ENCODE data around the gene TENT5C.

The TENT5C gene

DNA sequence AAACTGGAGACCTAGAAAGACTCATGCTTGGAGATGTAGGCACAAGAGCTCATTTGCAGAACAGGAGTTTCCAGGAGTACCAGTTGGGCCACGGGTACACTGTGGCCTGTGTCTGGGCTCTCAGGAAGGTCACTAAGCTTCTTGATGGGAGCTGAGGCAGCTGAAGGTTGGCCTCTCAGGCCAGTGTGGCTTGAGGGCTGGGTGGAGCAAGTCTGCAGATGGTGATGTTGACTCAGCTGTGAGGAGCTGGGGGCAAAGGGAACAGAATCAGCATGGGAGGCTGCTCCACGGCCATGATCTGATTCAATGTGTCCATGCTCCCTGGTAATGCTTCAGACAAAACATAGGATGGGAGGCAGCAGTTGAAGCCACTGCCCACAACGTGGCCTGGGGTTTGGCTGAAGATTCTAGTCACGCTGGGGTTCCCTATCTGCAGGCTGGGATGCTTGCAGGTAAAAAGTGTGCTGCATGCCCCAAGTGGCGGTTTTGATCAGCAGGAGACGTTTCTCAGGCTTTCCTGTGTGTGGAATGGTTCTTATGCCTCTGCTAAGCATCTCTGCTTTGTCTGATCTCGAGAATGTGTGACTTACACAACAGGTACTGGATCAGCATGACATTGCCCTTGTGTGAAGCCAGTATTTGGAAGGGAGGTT, 15.4 kb upstream of the TENT5C start:
- no peak for DNase-seq (ENCODE audit: low read depth)
- TF ChIP-seq, protein P1, sequence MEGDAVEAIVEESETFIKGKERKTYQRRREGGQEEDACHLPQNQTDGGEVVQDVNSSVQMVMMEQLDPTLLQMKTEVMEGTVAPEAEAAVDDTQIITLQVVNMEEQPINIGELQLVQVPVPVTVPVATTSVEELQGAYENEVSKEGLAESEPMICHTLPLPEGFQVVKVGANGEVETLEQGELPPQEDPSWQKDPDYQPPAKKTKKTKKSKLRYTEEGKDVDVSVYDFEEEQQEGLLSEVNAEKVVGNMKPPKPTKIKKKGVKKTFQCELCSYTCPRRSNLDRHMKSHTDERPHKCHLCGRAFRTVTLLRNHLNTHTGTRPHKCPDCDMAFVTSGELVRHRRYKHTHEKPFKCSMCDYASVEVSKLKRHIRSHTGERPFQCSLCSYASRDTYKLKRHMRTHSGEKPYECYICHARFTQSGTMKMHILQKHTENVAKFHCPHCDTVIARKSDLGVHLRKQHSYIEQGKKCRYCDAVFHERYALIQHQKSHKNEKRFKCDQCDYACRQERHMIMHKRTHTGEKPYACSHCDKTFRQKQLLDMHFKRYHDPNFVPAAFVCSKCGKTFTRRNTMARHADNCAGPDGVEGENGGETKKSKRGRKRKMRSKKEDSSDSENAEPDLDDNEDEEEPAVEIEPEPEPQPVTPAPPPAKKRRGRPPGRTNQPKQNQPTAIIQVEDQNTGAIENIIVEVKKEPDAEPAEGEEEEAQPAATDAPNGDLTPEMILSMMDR (conservative IDR thresholded peaks at IDR 0.05; ENCODE audit: low read length) = no peak
- H3K4me3 ChIP-seq (ENCODE audit: low read length) = no peak overlapping the region

DNA sequence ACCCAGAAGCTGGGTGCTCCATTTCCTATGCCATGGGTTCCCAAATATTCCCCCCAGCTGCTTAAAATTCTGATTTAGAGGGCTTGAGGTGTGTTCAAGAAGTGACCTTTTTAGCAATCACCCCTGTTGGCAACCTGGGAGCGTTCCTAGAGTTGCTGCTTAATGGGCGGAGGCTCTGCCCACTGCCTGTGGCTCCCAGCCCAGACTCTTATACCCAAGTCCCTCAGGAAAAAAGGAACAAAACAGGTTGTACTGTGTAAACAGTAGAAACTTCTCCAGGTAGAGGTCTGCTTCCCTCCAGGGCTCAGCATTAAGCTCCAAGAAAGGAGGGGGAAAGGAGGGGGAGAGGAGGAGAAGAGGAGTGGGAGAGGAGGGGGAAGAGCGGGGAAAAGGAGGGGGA, 14.6 kb upstream of the TENT5C start:
- TF ChIP-seq, protein P1 (conservative IDR thresholded peaks at IDR 0.05; ENCODE audit: low read length) = no peak
- DNase-seq (ENCODE audit: low read depth) = no peak
- no peak overlapping the region for H3K4me3 ChIP-seq (ENCODE audit: low read length)

DNA sequence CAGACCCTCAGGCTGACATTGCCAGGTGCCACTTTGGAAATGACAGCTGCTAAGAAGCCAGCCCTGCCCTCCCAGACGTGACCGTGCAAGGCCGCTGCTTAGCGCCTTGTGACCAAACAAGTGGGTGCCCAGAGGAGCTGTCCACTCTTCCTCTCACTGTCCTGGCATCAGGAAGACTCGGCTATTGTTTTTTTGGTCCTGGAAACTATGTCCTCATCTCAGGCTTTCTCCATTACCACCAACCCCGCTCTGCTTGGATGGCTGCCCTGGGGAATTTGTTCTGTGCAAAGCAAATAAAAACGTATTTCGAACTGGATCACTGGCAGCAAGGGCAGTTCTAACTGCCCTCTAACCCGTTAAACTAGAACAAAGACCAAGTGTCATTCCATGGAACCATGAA, 13.7 kb upstream of the TENT5C start:
- DNase-seq (ENCODE audit: low read depth) = no peak
- H3K4me3 ChIP-seq (ENCODE audit: low read length) = no peak overlapping the region
- TF ChIP-seq, protein P1 (conservative IDR thresholded peaks at IDR 0.05; ENCODE audit: low read length) = no peak

DNA sequence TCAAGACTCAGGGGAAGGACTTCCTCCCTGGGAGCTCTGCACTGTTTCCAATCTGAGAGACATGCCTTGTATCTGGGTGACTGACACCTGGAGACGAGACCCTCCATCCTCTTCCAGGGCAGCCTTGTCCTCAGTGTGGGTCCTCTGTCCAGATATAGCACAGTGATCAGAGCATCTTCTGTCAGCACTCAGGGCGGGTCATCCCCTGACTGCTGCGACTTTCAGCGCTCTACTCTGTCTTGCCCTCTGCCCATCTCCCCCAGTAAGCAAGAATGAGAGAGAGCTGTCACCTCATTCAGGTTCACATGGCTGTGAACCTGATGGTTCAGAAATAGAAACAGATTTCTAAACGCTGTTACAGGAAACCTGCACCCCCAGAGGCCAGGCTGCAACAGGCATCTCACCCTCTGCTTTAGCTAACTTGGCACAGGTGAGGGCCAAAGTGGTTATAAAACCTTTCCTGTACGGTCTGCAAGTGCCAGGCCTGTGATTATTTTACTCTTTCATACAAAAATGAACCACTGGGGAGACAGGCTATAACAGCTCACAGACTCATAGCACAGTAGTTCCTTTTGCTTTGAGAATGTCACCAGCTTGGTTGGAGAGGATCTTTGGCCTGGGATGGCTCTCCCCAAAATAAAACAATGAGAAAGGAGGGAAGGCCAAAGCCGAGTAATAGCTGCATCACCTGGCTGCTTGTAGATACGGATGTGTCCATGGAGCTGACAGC, 11.4 kb upstream of the TENT5C start:
- no peak for DNase-seq (ENCODE audit: low read depth)
- no peak overlapping the region for H3K4me3 ChIP-seq (ENCODE audit: low read length)
- TF ChIP-seq, protein P1 (conservative IDR thresholded peaks at IDR 0.05; ENCODE audit: low read length) = no peak

DNA sequence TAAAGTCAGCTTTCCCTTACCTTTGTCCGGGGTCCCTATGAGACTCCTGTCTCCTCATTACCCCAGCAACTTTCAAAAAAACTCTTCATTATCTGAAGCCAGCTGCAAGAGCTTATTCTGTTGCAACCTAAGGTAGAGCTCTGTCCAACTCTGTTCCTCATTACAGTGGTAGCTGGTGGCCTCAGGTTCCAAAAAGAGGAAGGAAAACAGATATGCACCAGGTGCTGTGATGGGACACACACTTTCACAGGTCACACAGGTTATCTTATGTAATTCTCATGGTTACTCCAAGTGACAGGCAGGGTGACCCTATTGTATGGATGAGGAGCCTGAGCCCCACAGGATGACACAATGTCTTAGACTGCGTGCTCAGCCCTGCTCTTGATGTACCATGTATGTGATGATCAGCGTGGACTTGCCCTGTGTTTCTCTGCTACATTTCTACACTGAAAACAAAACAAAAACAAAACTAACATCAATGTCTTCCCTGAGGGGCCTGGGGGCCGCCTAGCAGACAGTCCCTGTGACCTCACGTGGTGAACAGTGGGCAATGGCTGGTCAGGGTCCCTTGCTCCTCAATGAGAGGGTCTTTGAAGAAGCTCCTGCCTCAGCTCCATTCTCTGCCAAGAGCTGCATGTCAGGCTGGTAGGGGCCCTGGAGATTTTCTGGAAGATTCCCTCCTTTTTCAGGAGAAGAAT, 9.7 kb upstream of the TENT5C start:
- no peak for DNase-seq (ENCODE audit: low read depth)
- TF ChIP-seq, protein P1 (conservative IDR thresholded peaks at IDR 0.05; ENCODE audit: low read length) = no peak
- no peak overlapping the region for H3K4me3 ChIP-seq (ENCODE audit: low read length)

DNA sequence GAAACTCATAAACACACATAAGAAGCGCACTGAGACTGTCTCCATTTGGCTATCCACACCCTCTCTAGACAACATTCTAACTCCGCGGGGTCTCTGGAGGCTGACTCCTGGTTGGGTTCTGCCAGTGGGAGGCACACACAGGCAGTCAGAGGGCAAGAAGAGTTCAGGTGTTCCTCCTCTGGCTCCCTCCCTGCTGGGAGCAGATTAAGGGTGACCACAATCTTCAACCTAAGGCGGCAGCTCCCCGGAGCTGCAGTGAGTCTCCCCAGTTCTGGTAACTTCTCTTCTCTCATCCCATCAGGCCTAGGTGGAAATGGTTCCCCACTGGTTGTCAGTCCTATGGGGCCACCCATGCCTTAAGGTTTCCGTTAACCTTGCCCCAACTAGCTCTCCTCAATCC, 7.4 kb upstream of the TENT5C start:
- no peak overlapping the region for H3K4me3 ChIP-seq (ENCODE audit: low read length)
- TF ChIP-seq, protein P1 (conservative IDR thresholded peaks at IDR 0.05; ENCODE audit: low read length) = no peak
- no peak for DNase-seq (ENCODE audit: low read depth)

Measured in AG10803 (cell line).